ENCODE data around the gene POLR1E. TPM values are rescaled to one million over a fixed set of nuclear protein-coding genes. Genes with fewer than 3 reads are reported as not detected.

POLR1E gene
- total and polyA plus RNA-seq, 9 of the 15 experiments (the other 6 are each of a cell fraction or from before 2014, with no cell fraction given): 18.9 to 102 (median 74.4) TPM

GRCh38 chr9:37486256-37486615, 488 bp downstream of the POLR1E start:
- DNase-seq (ENCODE audit: extremely low read depth in 1 of 4, low spot score in 3 of 4) (peak in 3 of 4 experiments; percentile 45 to 67 (median 67)), FAIRE-seq (no peak), ATAC-seq (peak; percentile 15)
- peak overlapping the region; percentile 90 to 98 for H3K9ac ChIP-seq (ENCODE audit: insufficient read depth in 1 of 2, low read depth in 2 of 2, low read length in 2 of 2)
- no peaks in the 10 kb centered on the region for H4K20me1 ChIP-seq (replicated peaks; ENCODE audit: control insufficient read depth, insufficient read depth, low read length)
- in situ Hi-C loops (cut with MboI): loop anchor here (10.0 to 25.0 kb wide), 2 partner anchors 419 to 876 kb away; partner anchors contain the start of gene SLC25A51
- H3K9me3 ChIP-seq (replicated peaks; ENCODE audit: control insufficient read depth, insufficient read depth, low read depth, low read length): no peaks in the 10 kb centered on the region
- peak overlapping the region; percentile 78 for H3K27ac ChIP-seq (ENCODE audit: extremely low read depth, low read depth, low read length)
- intact Hi-C loops (cut with micrococcal nuclease): no loop called here
- H3K27me3 ChIP-seq (ENCODE audit: control insufficient read depth in 2 of 2, insufficient read depth in 2 of 2, low read length in 2 of 2): no peaks in the 10 kb centered on the region
- H3K9me1 ChIP-seq (ENCODE audit: control insufficient read depth, insufficient read depth, low read length): no peaks in the 10 kb centered on the region
- ChIA-PET CTCF (ENCODE audit: low intra/inter-chr PET ratio) (no interaction called here), POLR2A (interaction anchor here (0.6 to 4.2 kb wide), 9 partner anchors 10 to 293 kb away, joined by 3 to 44 read pairs (median 6); no protein-coding TSS in a partner anchor)
- peak overlapping the region; percentile 60 for H3K4me3 ChIP-seq
- peaks cover 46% of the 10 kb centered on the region for H3K36me3 ChIP-seq (ENCODE audit: control insufficient read depth, insufficient read depth, low read length)
- 1% methylated on average over 6 of the region's 7 CpGs for WGBS (ENCODE audit: insufficient coverage, low coverage, missing lambda C conversion rate)
- H3K79me2 ChIP-seq (ENCODE audit: control insufficient read depth, insufficient read depth, low read length): peaks cover 34% of the 10 kb centered on the region
- H3K4me1 ChIP-seq (replicated peaks in 1 of 2; ENCODE audit: control insufficient read depth in 2 of 2, insufficient read depth in 2 of 2, low read length in 2 of 2): peaks cover 20 to 21% of the 10 kb centered on the region in 2 experiments; a peak in 4 of 5 replicates
- no TSS peak for BruUV-seq (replicated peaks)
- peak overlapping the region; percentile 98 for H3K4me2 ChIP-seq (ENCODE audit: insufficient read depth, low read length)
- peak overlapping the region; percentile 96 for H2AFZ ChIP-seq (ENCODE audit: low read depth, low read length)
- TF ChIP-seq ZNF316 (IDR thresholded peaks at IDR 0.05): 0 out of 2 replicates have a peak, but pooled peaks have one; percentile 10
- TF ChIP-seq FOXK1 (CRISPR knock-in tag; IDR thresholded peaks at IDR 0.05; ENCODE audit: borderline replicate concordance): 0 out of 2 replicates have a peak, but pooled peaks have one; percentile 58
- no peak for TF ChIP-seq ZNF354B (CRISPR knock-in tag; IDR thresholded peaks at IDR 0.05)
- no peak for TF ChIP-seq ZNF436 (CRISPR knock-in tag; IDR thresholded peaks at IDR 0.05)
- TF ChIP-seq NFRKB (IDR thresholded peaks at IDR 0.05; ENCODE audit: low read depth): 0 out of 2 replicates have a peak, but pooled peaks have one; percentile 31
- peak; percentile 73; the same call in 1 of the 2 replicates for TF ChIP-seq NKRF (IDR thresholded peaks at IDR 0.05; ENCODE audit: borderline replicate concordance)
- 0 out of 2 replicates have a peak, but pooled peaks have one; percentile 62 for TF ChIP-seq HDGF (IDR thresholded peaks at IDR 0.05)
- no peak for TF ChIP-seq ZNF121 (CRISPR knock-in tag; conservative IDR thresholded peaks at IDR 0.05)
- peak; percentile 38 for TF ChIP-seq RBM39 (optimal IDR thresholded peaks at IDR 0.05; ENCODE audit: low read depth, low read length)
- no peak for TF ChIP-seq FOXK2 (conservative IDR thresholded peaks at IDR 0.05 in 1 of 2, IDR thresholded peaks at IDR 0.05 in 1 of 2; ENCODE audit: low read depth in 2 of 2)
- TF ChIP-seq THRB (CRISPR knock-in tag; conservative IDR thresholded peaks at IDR 0.05): 0 out of 2 replicates have a peak, but pooled peaks have one; percentile 8
- 0 out of 2 replicates have a peak, but pooled peaks have one; percentile 3 for TF ChIP-seq ETS1 (conservative IDR thresholded peaks at IDR 0.05; ENCODE audit: control insufficient read depth, low read depth, low read length)
- 0 out of 2 replicates have a peak, but pooled peaks have one; percentile 22 for TF ChIP-seq ZNF263 (CRISPR knock-in tag; IDR thresholded peaks at IDR 0.05; ENCODE audit: borderline replicate concordance)
- no peak for TF ChIP-seq EZH2 (IDR thresholded peaks at IDR 0.05; ENCODE audit: borderline replicate concordance, low read depth, low read length)
- TF ChIP-seq TSHZ1 (CRISPR knock-in tag; IDR thresholded peaks at IDR 0.05): no peak

Data from K562 (cell line).